MG63 (cell line): ENCODE data around the gene RBM5. TPM values are rescaled to one million over a fixed set of nuclear protein-coding genes. Genes with fewer than 3 reads are reported as not detected.

ENCODE experiments used
- DNase-seq: peaks from one replicate; pipeline ENCODE4 v3.0.0-alpha.2; 2020
- H3K27me3 ChIP-seq: fragments of 250-450 bp; sonication (Bioruptor Pico); 2 replicates; pipeline ENCODE4 v1.5.1; 2020; ENCODE audit warnings: mild to moderate bottlenecking, moderate library complexity
- H3K36me3 ChIP-seq: fragments of 250-450 bp; sonication (Bioruptor Pico); 2 replicates; pipeline ENCODE4 v1.5.1; 2020; ENCODE audit warnings: mild to moderate bottlenecking, moderate library complexity
- H3K4me3 ChIP-seq: fragments of 250-450 bp; sonication (Bioruptor Pico); 2 replicates; pipeline ENCODE4 v1.5.1; 2020; ENCODE audit warnings: mild to moderate bottlenecking, moderate library complexity
- H3K9me3 ChIP-seq: fragments of 250-450 bp; sonication (Bioruptor Pico); 2 replicates; pipeline ENCODE4 v1.5.1; 2020; ENCODE audit warnings: mild to moderate bottlenecking, moderate library complexity
- total RNA-seq: library from RNA; depleted of rRNA; stranded (reverse); fragments of >200 nt; shearing (Covaris generic); gene quantifications from 2 replicates; pipeline ENCODE4 v1.2.3, GENCODE V29; 2014; ENCODE audit warnings: low replicate concordance

Gene RBM5
- total RNA-seq, 1 experiment from 2014 or later = 31.2 TPM

- Histone ChIP-seq H3K9me3 (no peaks in the 10 kb centered on the region), H3K4me3 (no peak overlapping the region), H3K36me3 (no peaks in the 10 kb centered on the region), H3K27me3 (no peaks in the 10 kb centered on the region)
- DNase-seq = no peak
Observed at GRCh38 chr3:50130436-50130835, 41.7 kb downstream of the RBM5 start.

- Histone ChIP-seq H3K36me3 (no peaks in the 10 kb centered on the region), H3K27me3 (no peaks in the 10 kb centered on the region), H3K9me3 (no peaks in the 10 kb centered on the region), H3K4me3 (no peak overlapping the region)
- DNase-seq = no peak
Observed at GRCh38 chr3:50132421-50133282, 43.9 kb downstream of the RBM5 start.

GRCh38 chr3:50133283-50133615, 44.5 kb downstream of the RBM5 start:
- Histone ChIP-seq H3K36me3 (no peaks in the 10 kb centered on the region), H3K27me3 (no peaks in the 10 kb centered on the region), H3K9me3 (no peaks in the 10 kb centered on the region), H3K4me3 (no peak overlapping the region)
- no peak for DNase-seq

- H3K9me3 ChIP-seq = no peaks in the 10 kb centered on the region
- no peaks in the 10 kb centered on the region for H3K36me3 ChIP-seq
- no peak for DNase-seq
- H3K4me3 ChIP-seq = no peak overlapping the region
- no peaks in the 10 kb centered on the region for H3K27me3 ChIP-seq
Observed at GRCh38 chr3:50134367-50134766, 45.6 kb downstream of the RBM5 start.

- Histone ChIP-seq H3K27me3 (no peaks in the 10 kb centered on the region), H3K9me3 (no peaks in the 10 kb centered on the region), H3K36me3 (no peaks in the 10 kb centered on the region), H3K4me3 (no peak overlapping the region)
- DNase-seq = no peak
Observed at GRCh38 chr3:50135964-50136363, 47.2 kb downstream of the RBM5 start.

- Histone ChIP-seq H3K9me3 (no peaks in the 10 kb centered on the region), H3K36me3 (no peaks in the 10 kb centered on the region), H3K27me3 (no peaks in the 10 kb centered on the region), H3K4me3 (no peak overlapping the region)
- no peak for DNase-seq
Observed at GRCh38 chr3:50136714-50137405, 48.1 kb downstream of the RBM5 start.

- H3K4me3 ChIP-seq = no peak overlapping the region
- H3K9me3 ChIP-seq = no peaks in the 10 kb centered on the region
- H3K27me3 ChIP-seq = no peaks in the 10 kb centered on the region
- no peaks in the 10 kb centered on the region for H3K36me3 ChIP-seq
- no peak for DNase-seq
Observed at GRCh38 chr3:50137531-50137930, 48.8 kb downstream of the RBM5 start.

- DNase-seq = peak; percentile 47
- Histone ChIP-seq H3K36me3 (no peaks in the 10 kb centered on the region), H3K9me3 (no peaks in the 10 kb centered on the region), H3K27me3 (no peaks in the 10 kb centered on the region), H3K4me3 (no peak overlapping the region)
Observed at GRCh38 chr3:50138266-50139200, 49.8 kb downstream of the RBM5 start.

- H3K4me3 ChIP-seq = no peak overlapping the region
- no peaks in the 10 kb centered on the region for H3K27me3 ChIP-seq
- no peak for DNase-seq
- H3K36me3 ChIP-seq = no peaks in the 10 kb centered on the region
- H3K9me3 ChIP-seq = no peaks in the 10 kb centered on the region
Observed at GRCh38 chr3:50139308-50139707, 50.6 kb downstream of the RBM5 start.

GRCh38 chr3:50139718-50140423, 51.2 kb downstream of the RBM5 start:
- Histone ChIP-seq H3K27me3 (no peaks in the 10 kb centered on the region), H3K36me3 (no peaks in the 10 kb centered on the region), H3K4me3 (no peak overlapping the region), H3K9me3 (no peaks in the 10 kb centered on the region)
- DNase-seq = no peak

GRCh38 chr3:50140990-50141389, 52.3 kb downstream of the RBM5 start:
- DNase-seq = no peak
- H3K36me3 ChIP-seq = no peaks in the 10 kb centered on the region
- no peak overlapping the region for H3K4me3 ChIP-seq
- no peaks in the 10 kb centered on the region for H3K27me3 ChIP-seq
- no peaks in the 10 kb centered on the region for H3K9me3 ChIP-seq

- DNase-seq = no peak
- Histone ChIP-seq H3K27me3 (no peaks in the 10 kb centered on the region), H3K9me3 (no peaks in the 10 kb centered on the region), H3K4me3 (no peak overlapping the region), H3K36me3 (no peaks in the 10 kb centered on the region)
Observed at GRCh38 chr3:50146316-50146901, 57.7 kb downstream of the RBM5 start.

- H3K36me3 ChIP-seq = no peaks in the 10 kb centered on the region
- DNase-seq = no peak
- no peak overlapping the region for H3K4me3 ChIP-seq
- H3K27me3 ChIP-seq = no peaks in the 10 kb centered on the region
- no peaks in the 10 kb centered on the region for H3K9me3 ChIP-seq
Observed at GRCh38 chr3:50147016-50147415, 58.3 kb downstream of the RBM5 start.

GRCh38 chr3:50147447-50147846, 58.7 kb downstream of the RBM5 start:
- Histone ChIP-seq H3K27me3 (no peaks in the 10 kb centered on the region), H3K4me3 (no peak overlapping the region), H3K9me3 (no peaks in the 10 kb centered on the region), H3K36me3 (no peaks in the 10 kb centered on the region)
- no peak for DNase-seq

GRCh38 chr3:50147861-50148260, 59.1 kb downstream of the RBM5 start:
- Histone ChIP-seq H3K27me3 (no peaks in the 10 kb centered on the region), H3K9me3 (no peaks in the 10 kb centered on the region), H3K36me3 (no peaks in the 10 kb centered on the region), H3K4me3 (no peak overlapping the region)
- DNase-seq = no peak

- no peak for DNase-seq
- H3K36me3 ChIP-seq = no peaks in the 10 kb centered on the region
- no peaks in the 10 kb centered on the region for H3K27me3 ChIP-seq
- no peaks in the 10 kb centered on the region for H3K9me3 ChIP-seq
- no peak overlapping the region for H3K4me3 ChIP-seq
Observed at GRCh38 chr3:50150404-50150750, 61.7 kb downstream of the RBM5 start.
